MM.1S (cell line): ENCODE results near the gene EML6.

Source experiments
- CTCF ChIP-seq: fragments of 300-600 bp; sonication (generic); IDR thresholded peaks from 2 replicates; pipeline ENCODE4 v1.5.1; 2016; ENCODE audit warnings: antibody characterized with exemption, low read length, mixed read lengths
- EZH2 ChIP-seq: fragments of 300-600 bp; sonication (generic); optimal IDR thresholded peaks from 2 replicates; pipeline ENCODE3; 2017; ENCODE audit warnings: low read depth, mild to moderate bottlenecking, antibody characterized with exemption, low read length, mixed read lengths

- TF ChIP-seq CTCF = no peak
- no peak for TF ChIP-seq EZH2
These were observed 262.8 kb downstream of the EML6 start for GRCh38 chr2:54986264-54986663.
